Peyer's patch (tissue), 4 donors: ENCODE results near the gene DNAJC8.

ENCODE experiments used
- POLR2A ChIP-seq, 2 donors: fragments of 450-650 bp; IDR thresholded peaks; one replicate each; pipeline ENCODE4 v1.5.1; 2017; ENCODE audit warnings: antibody characterized with exemption in 2 of 2, mild to moderate bottlenecking in 2 of 2, moderate library complexity in 2 of 2
- TF ChIP-seq, protein P1 (sequence below), 6 experiments: fragments of 450-650 bp in 4 of 6; fragments of 200-600 bp in 2 of 6; sonication (generic) in 1 of 6; IDR thresholded peaks; one replicate each; pipeline ENCODE4 v1.5.1; 2017 to 2019; ENCODE audit warnings: antibody characterized with exemption in 6 of 6, mild to moderate bottlenecking in 3 of 6, moderate library complexity in 1 of 6

DNA sequence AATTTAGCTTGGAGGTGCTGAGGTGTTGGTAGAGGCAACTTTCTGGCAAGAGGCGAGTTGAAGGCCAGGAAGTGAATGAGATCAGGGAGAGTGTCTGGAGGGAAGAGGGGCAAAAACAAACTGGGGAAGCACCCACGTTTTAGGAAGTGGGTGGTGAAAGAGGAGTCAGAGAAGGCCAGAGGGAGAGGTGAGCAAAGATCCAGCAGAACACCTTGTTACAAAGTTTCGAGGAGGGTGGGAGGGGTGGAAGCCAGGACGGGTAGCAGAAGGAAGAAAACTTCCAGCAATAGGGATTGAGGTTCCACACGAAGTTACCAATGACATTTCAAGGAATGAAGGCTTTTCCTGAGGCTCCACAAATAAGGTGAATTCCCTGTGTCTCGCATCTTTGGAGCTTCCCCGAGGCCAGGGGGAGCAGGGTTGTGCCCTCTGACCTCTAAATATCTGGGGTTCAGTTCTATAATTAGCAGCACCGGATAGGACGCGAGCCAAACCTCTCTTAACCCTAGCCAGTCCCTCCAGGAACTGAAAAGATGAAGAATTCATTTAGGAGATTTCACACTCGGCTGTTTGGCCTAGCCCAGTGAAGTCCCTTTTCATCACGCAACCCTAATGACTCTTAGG lies 25.9 kb upstream of the DNAJC8 start:
- TF ChIP-seq, protein P1, sequence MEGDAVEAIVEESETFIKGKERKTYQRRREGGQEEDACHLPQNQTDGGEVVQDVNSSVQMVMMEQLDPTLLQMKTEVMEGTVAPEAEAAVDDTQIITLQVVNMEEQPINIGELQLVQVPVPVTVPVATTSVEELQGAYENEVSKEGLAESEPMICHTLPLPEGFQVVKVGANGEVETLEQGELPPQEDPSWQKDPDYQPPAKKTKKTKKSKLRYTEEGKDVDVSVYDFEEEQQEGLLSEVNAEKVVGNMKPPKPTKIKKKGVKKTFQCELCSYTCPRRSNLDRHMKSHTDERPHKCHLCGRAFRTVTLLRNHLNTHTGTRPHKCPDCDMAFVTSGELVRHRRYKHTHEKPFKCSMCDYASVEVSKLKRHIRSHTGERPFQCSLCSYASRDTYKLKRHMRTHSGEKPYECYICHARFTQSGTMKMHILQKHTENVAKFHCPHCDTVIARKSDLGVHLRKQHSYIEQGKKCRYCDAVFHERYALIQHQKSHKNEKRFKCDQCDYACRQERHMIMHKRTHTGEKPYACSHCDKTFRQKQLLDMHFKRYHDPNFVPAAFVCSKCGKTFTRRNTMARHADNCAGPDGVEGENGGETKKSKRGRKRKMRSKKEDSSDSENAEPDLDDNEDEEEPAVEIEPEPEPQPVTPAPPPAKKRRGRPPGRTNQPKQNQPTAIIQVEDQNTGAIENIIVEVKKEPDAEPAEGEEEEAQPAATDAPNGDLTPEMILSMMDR (IDR thresholded peaks at IDR 0.05) = no peak
- TF ChIP-seq POLR2A (IDR thresholded peaks at IDR 0.05) = no peak
